SJSA1 (cell line): ENCODE measurements around the gene MAGI1. TPM values are rescaled to one million over a fixed set of nuclear protein-coding genes. Genes with fewer than 3 reads are reported as not detected.
"Not testable (repeated sequence)": the region's sequence is repeated elsewhere in the genome, so short reads cannot be mapped to it uniquely, and the experiment has no call there.

ENCODE experiments used
- DNase-seq, 2 experiments: peaks; one replicate each; pipeline ENCODE4 v3.0.0-alpha.2; 2015 to 2020; ENCODE audit warnings: low spot score in 2 of 2, low read depth in 1 of 2
- H3K27ac ChIP-seq: fragments of 250-450 bp; sonication (Bioruptor Pico); 2 replicates; pipeline ENCODE4 v1.5.1; 2020; ENCODE audit warnings: mild to moderate bottlenecking, moderate library complexity
- H3K27me3 ChIP-seq: fragments of 250-450 bp; sonication (Bioruptor Pico); replicated peaks from 2 replicates; pipeline ENCODE4 v1.5.1; 2020; ENCODE audit warnings: mild to moderate bottlenecking, moderate library complexity
- H3K36me3 ChIP-seq: fragments of 250-450 bp; sonication (Bioruptor Pico); 2 replicates; pipeline ENCODE4 v1.5.1; 2020; ENCODE audit warnings: mild to moderate bottlenecking
- H3K4me1 ChIP-seq: fragments of 250-450 bp; sonication (Bioruptor Pico); replicated peaks from 2 replicates; pipeline ENCODE4 v1.6.1; 2021; ENCODE audit warnings: mild to moderate bottlenecking
- H3K4me3 ChIP-seq: fragments of 250-450 bp; sonication (Bioruptor Pico); 2 replicates; pipeline ENCODE4 v1.5.1; 2020; ENCODE audit warnings: mild to moderate bottlenecking
- H3K9me3 ChIP-seq: fragments of 250-450 bp; sonication (Bioruptor Pico); replicated peaks from 2 replicates; pipeline ENCODE4 v1.5.1; 2020; ENCODE audit warnings: mild to moderate bottlenecking
- total RNA-seq: library from RNA; depleted of rRNA; stranded (reverse); fragments of >200 nt; shearing (Covaris generic); gene quantifications from 2 replicates; pipeline ENCODE4 v1.2.3, GENCODE V29; 2014

MAGI1 gene
- total RNA-seq, 1 experiment from 2014 or later, result 4.6 TPM

DNA sequence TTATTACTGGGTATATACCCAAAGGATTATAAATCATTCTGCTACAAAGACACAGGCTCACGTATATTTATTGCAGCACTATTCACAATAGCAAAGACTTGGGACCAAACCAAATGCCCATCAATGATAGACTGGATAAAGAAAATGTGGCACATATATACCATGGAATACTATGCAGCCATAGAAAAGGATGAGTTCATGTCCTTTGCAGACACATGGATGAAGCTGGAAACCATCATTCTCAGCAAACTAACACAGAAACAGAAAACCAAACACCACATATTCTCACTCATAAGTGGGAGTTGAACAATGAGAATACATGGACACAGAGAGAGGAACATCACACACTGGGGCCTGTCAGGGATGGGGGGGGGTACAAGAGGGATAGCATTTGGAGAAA is 495.3 kb downstream of the MAGI1 start:
- not testable (repeated sequence) for H3K4me3 ChIP-seq, H3K9me3 ChIP-seq, H3K36me3 ChIP-seq, H3K27me3 ChIP-seq, H3K27ac ChIP-seq, DNase-seq
- peaks cover 26% of the 10 kb centered on the region for H3K4me1 ChIP-seq

DNA sequence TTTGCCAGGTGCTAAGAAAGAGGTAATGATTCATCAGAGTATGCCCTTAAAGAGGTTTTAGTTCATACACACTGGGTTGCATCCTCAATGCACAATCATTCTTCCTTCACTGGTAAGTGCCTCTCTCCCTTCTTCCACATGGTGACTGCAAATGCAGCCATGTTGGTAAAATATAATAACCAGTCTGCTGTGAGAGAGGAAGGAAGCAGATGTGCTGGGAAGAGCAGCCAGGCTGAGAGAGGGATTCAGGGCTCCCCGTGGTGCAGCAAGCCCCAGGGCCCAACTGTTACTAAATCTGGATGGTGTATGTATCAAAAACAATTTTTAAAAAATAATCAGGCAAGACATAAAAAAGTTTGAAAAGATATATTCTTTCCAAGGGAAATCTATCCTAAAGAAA is 498.1 kb downstream of the MAGI1 start:
- peaks cover 23% of the 10 kb centered on the region for H3K4me1 ChIP-seq
- no peaks in the 10 kb centered on the region for H3K27me3 ChIP-seq
- H3K36me3 ChIP-seq, result no peaks in the 10 kb centered on the region
- no peak for DNase-seq
- H3K27ac ChIP-seq, result no peak overlapping the region
- 0 out of 2 replicates have a peak, but pooled peaks cover 3% of the 10 kb centered on the region for H3K9me3 ChIP-seq
- no peak overlapping the region for H3K4me3 ChIP-seq

DNA sequence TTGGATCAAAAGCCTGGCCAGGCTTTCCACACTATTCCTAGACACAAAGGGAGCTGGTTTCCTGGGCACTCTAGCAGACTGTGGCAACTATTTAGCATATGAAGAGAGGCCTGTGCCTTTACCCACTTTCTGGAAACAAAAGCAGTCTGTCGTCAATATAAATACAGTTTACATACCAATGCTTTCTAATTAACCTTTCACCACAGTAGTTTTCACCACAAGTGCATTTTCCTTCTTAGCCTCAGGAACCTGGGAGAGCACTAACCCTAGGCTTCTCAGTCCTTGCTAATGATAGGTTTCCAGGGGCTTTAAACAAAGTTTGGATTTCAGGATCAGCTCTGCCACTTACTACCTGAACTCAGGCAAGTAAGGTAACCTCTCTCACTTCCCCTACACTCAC is 499.1 kb downstream of the MAGI1 start:
- Histone ChIP-seq H3K36me3 (no peaks in the 10 kb centered on the region), H3K27ac (no peak overlapping the region), H3K4me3 (no peak overlapping the region), H3K9me3 (0 out of 2 replicates have a peak, but pooled peaks cover 3% of the 10 kb centered on the region), H3K27me3 (no peaks in the 10 kb centered on the region), H3K4me1 (peaks cover 14% of the 10 kb centered on the region)
- no peak for DNase-seq

DNA sequence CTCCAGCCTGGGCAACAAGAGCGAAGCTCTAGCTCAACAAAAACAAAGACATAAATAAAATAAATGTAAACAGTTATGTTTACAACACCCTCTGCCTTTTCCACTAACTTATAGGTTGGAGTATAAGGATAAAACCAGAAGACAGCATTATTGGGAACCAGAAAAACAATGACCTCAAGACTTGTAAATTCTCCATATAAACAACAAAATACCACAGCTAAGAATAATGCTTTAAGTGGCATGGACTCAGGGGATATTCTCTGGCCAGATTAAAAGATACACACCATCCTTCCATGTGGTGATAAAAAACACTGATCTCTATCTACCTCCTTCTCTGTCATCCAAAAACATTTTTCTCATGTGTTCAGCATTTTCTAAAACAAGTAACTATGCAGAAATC is 500.6 kb downstream of the MAGI1 start:
- H3K36me3 ChIP-seq, result no peaks in the 10 kb centered on the region
- no peaks in the 10 kb centered on the region for H3K27me3 ChIP-seq
- H3K27ac ChIP-seq, result no peak overlapping the region
- peak in 1 of 2 experiments; percentile 60 for DNase-seq
- H3K4me3 ChIP-seq, result no peak overlapping the region
- 0 out of 2 replicates have a peak, but pooled peaks cover 3% of the 10 kb centered on the region for H3K9me3 ChIP-seq
- H3K4me1 ChIP-seq, result peaks cover 14% of the 10 kb centered on the region

DNA sequence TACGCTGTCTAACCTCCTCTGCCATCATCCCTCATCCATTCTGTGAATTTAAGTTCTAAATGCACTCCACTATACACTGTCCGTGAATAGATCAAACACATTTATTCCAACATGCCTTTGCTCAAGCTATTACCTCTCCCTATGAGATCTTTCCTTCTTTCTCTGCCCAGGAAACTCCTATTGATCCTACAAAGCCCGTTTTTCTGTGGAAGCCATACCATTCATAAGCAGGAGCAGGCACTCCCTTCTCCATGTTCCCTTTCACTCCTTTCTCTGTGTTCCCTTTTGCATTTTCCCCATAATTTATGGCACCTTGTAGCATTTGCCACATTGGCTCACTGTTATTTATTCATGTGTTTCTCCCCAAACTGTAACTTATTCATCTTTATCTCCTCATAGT is 501.6 kb downstream of the MAGI1 start:
- no peaks in the 10 kb centered on the region for H3K36me3 ChIP-seq
- 0 out of 2 replicates have a peak, but pooled peaks cover 3% of the 10 kb centered on the region for H3K9me3 ChIP-seq
- no peak for DNase-seq
- H3K27ac ChIP-seq, result no peak overlapping the region
- H3K4me1 ChIP-seq, result peaks cover 14% of the 10 kb centered on the region
- no peak overlapping the region for H3K4me3 ChIP-seq
- H3K27me3 ChIP-seq, result no peaks in the 10 kb centered on the region

DNA sequence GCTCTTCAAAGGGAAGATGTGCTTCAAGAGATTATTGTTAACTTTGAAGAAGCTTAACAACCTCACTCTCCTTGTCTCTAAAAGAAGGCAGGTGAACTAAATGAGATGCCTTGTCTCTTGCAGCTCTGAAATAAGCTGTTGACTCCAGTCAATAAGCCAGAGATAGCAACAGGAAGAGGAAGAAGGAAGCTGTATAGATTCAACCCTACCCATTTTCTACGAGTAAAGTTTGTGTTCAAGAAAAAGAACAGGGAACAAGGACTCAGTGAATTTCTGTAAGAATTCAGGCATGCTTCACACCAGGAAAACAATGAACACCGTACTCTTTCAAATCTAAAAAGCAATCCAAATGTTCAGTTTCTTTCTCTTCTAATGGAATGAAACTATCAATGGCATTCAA is 503.5 kb downstream of the MAGI1 start:
- H3K27me3 ChIP-seq, result no peaks in the 10 kb centered on the region
- no peaks in the 10 kb centered on the region for H3K36me3 ChIP-seq
- no peak overlapping the region for H3K27ac ChIP-seq
- no peak for DNase-seq
- peaks cover 14% of the 10 kb centered on the region for H3K4me1 ChIP-seq
- H3K9me3 ChIP-seq, result 0 out of 2 replicates have a peak, but pooled peaks cover 3% of the 10 kb centered on the region
- H3K4me3 ChIP-seq, result no peak overlapping the region

DNA sequence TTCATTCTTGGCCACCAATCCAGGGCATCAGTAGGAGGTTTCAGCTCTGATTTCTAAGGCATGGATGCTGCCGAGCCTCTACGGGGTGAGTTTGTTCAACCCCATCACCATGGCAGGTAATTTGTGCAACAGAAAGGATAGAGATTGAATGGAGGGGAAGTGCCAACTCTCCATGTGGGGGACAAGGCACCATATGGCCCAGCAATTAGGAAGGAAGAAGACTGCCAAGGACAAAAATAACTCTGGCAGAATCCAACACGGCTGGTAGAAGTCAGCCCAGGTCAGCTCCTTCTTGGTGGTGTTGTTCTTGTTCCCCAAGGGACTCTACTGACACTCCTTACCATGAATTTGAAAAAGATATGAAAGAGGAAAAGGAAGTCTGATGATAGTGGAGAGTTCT is 503.9 kb downstream of the MAGI1 start:
- H3K36me3 ChIP-seq, result no peaks in the 10 kb centered on the region
- no peak overlapping the region for H3K27ac ChIP-seq
- no peaks in the 10 kb centered on the region for H3K27me3 ChIP-seq
- H3K9me3 ChIP-seq, result 0 out of 2 replicates have a peak, but pooled peaks cover 3% of the 10 kb centered on the region
- H3K4me1 ChIP-seq, result peaks cover 14% of the 10 kb centered on the region
- H3K4me3 ChIP-seq, result no peak overlapping the region
- DNase-seq, result no peak

DNA sequence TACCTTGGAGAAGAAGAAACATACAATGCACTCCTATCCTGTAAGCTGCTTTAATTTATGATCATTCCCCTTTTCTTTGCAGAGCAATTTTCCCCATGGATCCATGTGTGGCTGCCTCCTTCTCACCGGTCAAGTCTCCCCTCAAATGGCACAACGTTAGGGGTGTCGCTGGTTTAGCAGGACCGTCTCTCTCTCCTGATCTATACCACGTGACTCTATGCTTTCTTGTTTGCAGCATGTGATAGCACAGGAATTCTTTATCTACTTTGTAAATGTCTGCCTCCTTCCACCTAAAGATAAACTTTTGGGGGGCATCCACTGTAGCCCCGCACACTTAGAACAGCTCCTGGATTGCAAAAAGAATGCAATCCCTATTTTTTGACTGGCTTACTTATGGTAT is 506.0 kb downstream of the MAGI1 start:
- no peak for DNase-seq
- no peaks in the 10 kb centered on the region for H3K36me3 ChIP-seq
- H3K4me1 ChIP-seq, result no peaks in the 10 kb centered on the region
- no peaks in the 10 kb centered on the region for H3K9me3 ChIP-seq
- H3K4me3 ChIP-seq, result no peak overlapping the region
- H3K27ac ChIP-seq, result no peak overlapping the region
- H3K27me3 ChIP-seq, result no peaks in the 10 kb centered on the region

DNA sequence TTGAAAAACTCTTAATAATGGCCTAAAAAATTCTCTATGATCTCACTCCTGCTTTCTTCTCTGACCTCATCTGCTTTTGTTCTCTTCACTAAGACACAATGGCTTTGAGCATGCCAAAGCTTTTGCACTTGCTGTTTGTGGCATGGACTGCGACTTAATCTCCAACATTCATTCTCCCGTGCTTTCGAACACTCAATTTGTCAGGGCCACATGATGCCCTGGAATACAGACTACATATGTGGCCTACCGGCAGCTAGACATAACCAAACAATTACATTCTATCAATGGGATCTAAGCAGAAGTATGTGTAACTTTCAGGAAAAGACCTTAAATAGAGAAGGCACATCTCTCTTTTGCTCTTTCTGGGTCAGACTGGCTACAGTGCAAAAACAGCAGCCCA is 506.5 kb downstream of the MAGI1 start:
- no peaks in the 10 kb centered on the region for H3K9me3 ChIP-seq
- no peaks in the 10 kb centered on the region for H3K4me1 ChIP-seq
- H3K36me3 ChIP-seq, result no peaks in the 10 kb centered on the region
- no peak overlapping the region for H3K4me3 ChIP-seq
- no peak for DNase-seq
- H3K27me3 ChIP-seq, result no peaks in the 10 kb centered on the region
- no peak overlapping the region for H3K27ac ChIP-seq

DNA sequence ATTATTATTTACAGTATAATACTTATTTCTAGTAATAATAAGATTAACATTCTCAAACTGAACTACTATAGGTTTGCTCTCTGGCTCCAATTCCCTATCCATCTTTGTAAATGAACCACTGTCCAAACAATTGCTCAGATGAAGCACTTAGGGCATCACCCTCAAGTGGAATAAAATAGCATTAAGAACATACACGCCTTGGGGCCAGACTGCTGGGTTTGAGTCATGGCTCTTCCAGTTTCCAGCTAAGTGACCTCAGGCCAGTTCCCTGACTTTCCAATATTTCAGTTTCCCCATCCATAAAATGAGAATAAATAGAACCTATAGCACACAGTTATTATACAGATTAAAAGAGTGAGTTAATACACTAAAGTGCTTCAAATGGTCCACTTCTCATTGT is 507.2 kb downstream of the MAGI1 start:
- Histone ChIP-seq H3K27me3 (no peaks in the 10 kb centered on the region), H3K4me3 (no peak overlapping the region), H3K9me3 (no peaks in the 10 kb centered on the region), H3K4me1 (no peaks in the 10 kb centered on the region), H3K36me3 (no peaks in the 10 kb centered on the region), H3K27ac (no peak overlapping the region)
- no peak for DNase-seq

DNA sequence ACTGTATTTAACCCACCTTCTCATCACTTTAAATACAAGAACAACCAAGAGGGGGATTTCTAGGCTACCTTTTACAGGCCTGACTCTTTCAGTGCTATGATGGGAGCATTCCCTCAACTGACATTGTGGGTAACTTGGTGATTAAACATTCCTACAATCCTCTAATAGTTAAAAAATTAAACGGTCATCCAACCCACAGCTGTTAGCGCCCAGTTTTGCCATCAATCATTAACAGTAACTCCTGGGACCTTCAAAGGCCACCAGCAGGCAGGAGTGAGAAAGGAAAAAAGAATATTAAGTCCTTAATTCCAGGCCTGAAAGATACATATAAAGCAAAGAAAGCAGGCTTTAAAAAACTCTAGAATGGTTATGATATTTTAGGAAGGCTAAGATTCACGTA is 512.1 kb downstream of the MAGI1 start:
- no peak overlapping the region for H3K4me3 ChIP-seq
- no peak for DNase-seq
- no peaks in the 10 kb centered on the region for H3K4me1 ChIP-seq
- H3K27ac ChIP-seq, result no peak overlapping the region
- H3K27me3 ChIP-seq, result no peaks in the 10 kb centered on the region
- H3K36me3 ChIP-seq, result no peaks in the 10 kb centered on the region
- no peaks in the 10 kb centered on the region for H3K9me3 ChIP-seq

DNA sequence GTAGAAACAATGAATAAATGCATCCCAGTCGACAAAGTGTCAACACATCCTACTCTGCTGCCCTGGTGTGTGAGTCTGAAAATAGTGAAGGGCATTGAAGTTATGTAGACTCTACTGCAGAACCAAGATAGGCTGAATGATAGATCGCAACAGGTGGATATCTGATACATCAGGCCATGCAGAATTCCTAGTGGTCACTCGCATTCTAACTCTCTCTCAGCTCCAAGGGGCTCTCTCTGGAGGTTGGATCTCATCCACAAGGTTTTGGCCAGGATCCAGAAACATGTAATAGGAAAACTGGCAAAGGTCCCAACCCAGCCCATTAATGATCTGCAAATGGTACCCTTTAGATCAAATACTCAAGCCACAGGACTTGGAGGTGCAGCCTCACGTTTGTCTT is 514.1 kb downstream of the MAGI1 start:
- H3K27ac ChIP-seq, result no peak overlapping the region
- no peaks in the 10 kb centered on the region for H3K4me1 ChIP-seq
- no peaks in the 10 kb centered on the region for H3K36me3 ChIP-seq
- H3K27me3 ChIP-seq, result no peaks in the 10 kb centered on the region
- H3K9me3 ChIP-seq, result no peaks in the 10 kb centered on the region
- no peak for DNase-seq
- no peak overlapping the region for H3K4me3 ChIP-seq

DNA sequence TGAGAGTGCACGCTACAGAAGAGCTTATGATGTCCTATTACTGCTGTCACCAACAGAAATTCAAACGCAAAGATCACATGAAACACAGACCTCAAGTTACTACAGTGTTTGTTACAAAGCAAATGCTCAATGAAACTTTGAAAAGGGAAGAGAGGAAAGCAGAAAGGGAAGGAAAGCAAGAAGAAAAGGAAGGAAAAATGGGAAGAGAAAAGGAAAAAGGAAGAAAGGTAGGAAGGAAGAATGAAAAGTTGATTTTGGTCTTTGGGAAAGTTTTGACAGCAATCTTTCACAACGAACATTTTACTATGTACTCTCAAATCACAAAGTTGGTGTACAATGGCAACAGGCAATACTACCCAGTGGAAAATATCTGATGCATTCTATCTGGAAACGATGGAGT is 514.8 kb downstream of the MAGI1 start:
- Histone ChIP-seq H3K9me3 (no peaks in the 10 kb centered on the region), H3K27me3 (no peaks in the 10 kb centered on the region), H3K36me3 (no peaks in the 10 kb centered on the region), H3K27ac (no peak overlapping the region), H3K4me1 (no peaks in the 10 kb centered on the region), H3K4me3 (no peak overlapping the region)
- DNase-seq, result no peak

DNA sequence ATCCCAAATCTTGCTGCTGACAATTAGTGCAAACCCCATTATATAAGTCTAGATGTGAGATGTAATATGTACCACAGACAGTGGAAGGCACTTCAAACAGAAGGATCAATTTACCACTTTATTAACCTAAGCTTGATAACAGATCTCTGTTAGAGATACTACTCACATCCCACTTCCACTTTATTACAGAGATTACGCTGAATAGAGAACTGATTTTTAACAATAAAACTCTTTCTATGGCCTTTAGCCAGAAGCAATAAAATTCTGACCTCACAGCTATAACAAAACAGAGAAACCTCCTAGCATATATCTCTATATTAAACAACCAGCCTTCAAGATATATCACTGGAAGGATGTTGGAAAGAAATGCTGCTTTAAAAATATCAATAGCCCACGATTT is 517.7 kb downstream of the MAGI1 start:
- Histone ChIP-seq H3K27me3 (no peaks in the 10 kb centered on the region), H3K9me3 (no peaks in the 10 kb centered on the region), H3K27ac (no peak overlapping the region), H3K4me3 (no peak overlapping the region), H3K4me1 (no peaks in the 10 kb centered on the region), H3K36me3 (no peaks in the 10 kb centered on the region)
- no peak for DNase-seq

DNA sequence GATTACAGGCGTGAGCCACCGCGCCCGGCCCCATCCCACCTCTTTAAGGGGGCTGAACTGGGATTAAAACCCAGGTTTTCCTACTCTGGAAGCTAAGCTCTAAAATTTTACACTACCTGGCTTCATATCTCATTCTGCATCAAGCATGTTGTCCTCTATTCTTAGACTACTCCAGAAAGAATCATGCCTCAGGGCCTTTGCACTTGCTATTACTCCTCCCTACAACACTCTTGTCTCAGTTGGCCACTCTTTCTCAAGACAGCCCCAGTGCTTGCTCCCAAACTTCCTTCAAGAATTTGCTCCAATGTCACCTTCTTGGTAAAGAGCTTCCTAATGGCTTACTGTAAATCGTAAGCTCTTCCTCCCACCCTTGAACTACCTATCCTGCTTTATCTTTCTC is 521.7 kb downstream of the MAGI1 start:
- Histone ChIP-seq H3K27me3 (no peaks in the 10 kb centered on the region), H3K9me3 (no peaks in the 10 kb centered on the region), H3K27ac (no peak overlapping the region), H3K36me3 (no peaks in the 10 kb centered on the region), H3K4me3 (no peak overlapping the region), H3K4me1 (no peaks in the 10 kb centered on the region)
- no peak for DNase-seq
